GM12891 (cell line): ENCODE measurements around the gene COL6A2.

Experiments
- POLR2AphosphoS5 ChIP-seq: IDR thresholded peaks from 2 replicates; pipeline ENCODE4 v1.6.1; 2011; ENCODE audit warnings: low read depth, low read length, control low read depth
- SPI1 ChIP-seq: IDR thresholded peaks from 2 replicates; pipeline ENCODE4 v1.6.1; 2011; ENCODE audit warnings: low read depth, low read length, control low read depth
- TAF1 ChIP-seq: IDR thresholded peaks from 2 replicates; pipeline ENCODE4 v1.6.1; 2011; ENCODE audit warnings: low read depth, low read length, control low read depth

GRCh38 chr21:46054451-46054881 lies 43.4 kb upstream of the COL6A2 start:
- no peak for TF ChIP-seq POLR2AphosphoS5
- TF ChIP-seq SPI1 = no peak
- TF ChIP-seq TAF1 = no peak
